ENCODE measurements around the gene TNFSF11. TPM values are rescaled to one million over a fixed set of nuclear protein-coding genes. Genes with fewer than 3 reads are reported as not detected.
A peak's percentile ranks its signal among the peaks of the same experiment; 100 is the strongest.

Gene TNFSF11
- total and polyA plus RNA-seq, 8 donors = 0.13 to 0.55 TPM; not detected in 6

DNA sequence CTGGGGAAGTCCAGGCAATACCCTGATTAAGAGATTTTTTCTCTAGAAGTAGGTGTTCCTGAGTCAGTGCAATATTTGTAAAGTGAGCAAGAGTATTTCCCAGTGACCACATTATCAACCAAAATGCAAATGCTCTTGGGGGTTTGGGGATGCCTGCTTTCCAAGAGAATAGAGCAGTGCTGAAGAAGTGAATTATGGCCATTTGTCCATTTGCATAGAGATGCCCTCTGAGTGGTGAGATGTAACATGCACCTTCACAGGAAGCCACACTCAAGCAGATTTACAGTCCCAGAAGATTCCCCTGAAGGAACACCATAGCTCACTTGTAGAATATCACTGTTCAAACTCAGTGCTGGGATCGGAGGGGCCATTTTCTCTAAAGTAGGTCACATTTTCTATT is 71.8 kb downstream of the TNFSF11 start:
- Histone ChIP-seq H3K36me3 (no peaks in the 10 kb centered on the region), H3K27me3 (no peaks in the 10 kb centered on the region), H3K9me3 (peaks cover 0 to 9% (median 0%) of the 10 kb centered on the region in 4 donors), H3K4me1 (peaks cover 0 to 3% (median 0%) of the 10 kb centered on the region in 4 donors), H3K27ac (no peak overlapping the region), H3K4me3 (no peak overlapping the region)
- 86 to 100% (median 92%) methylated on average over 1 of the region's 1 CpG for WGBS, 5 donors
- TF ChIP-seq POLR2A (IDR thresholded peaks at IDR 0.05) = no peak
- TF ChIP-seq, protein P1, sequence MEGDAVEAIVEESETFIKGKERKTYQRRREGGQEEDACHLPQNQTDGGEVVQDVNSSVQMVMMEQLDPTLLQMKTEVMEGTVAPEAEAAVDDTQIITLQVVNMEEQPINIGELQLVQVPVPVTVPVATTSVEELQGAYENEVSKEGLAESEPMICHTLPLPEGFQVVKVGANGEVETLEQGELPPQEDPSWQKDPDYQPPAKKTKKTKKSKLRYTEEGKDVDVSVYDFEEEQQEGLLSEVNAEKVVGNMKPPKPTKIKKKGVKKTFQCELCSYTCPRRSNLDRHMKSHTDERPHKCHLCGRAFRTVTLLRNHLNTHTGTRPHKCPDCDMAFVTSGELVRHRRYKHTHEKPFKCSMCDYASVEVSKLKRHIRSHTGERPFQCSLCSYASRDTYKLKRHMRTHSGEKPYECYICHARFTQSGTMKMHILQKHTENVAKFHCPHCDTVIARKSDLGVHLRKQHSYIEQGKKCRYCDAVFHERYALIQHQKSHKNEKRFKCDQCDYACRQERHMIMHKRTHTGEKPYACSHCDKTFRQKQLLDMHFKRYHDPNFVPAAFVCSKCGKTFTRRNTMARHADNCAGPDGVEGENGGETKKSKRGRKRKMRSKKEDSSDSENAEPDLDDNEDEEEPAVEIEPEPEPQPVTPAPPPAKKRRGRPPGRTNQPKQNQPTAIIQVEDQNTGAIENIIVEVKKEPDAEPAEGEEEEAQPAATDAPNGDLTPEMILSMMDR (IDR thresholded peaks at IDR 0.05) = no peak
- intact Hi-C loops (cut with DNase I; ENCODE audit: low total_unique reads) = no loop called here
- DNase-seq = no peak

DNA sequence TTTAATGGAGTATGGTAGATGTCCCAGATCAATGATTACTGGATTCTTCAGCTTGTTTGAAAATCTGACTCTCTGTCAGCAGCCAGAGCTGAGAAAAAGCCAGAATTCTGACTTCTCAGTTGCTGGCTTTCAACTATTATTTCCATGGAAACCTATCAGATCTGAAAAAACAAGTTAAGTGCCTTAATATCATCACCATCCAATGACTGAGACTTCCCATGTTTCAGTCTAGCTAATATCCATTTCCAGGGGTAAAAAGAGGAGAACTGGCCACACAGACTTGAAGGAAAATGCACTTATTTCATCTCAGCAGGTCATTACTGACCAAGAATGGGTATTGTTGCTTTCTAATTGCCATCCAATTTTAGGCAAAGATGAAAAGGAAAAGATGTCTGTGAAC is 75.2 kb downstream of the TNFSF11 start:
- Histone ChIP-seq H3K36me3 (no peaks in the 10 kb centered on the region), H3K27ac (no peak overlapping the region), H3K4me3 (no peak overlapping the region), H3K27me3 (peaks cover 0 to 7% (median 0%) of the 10 kb centered on the region in 3 donors), H3K9me3 (no peaks in the 10 kb centered on the region), H3K4me1 (peaks cover 0 to 3% (median 0%) of the 10 kb centered on the region in 4 donors)
- peak in 1 of 2 donors; percentile 30 for DNase-seq
- TF ChIP-seq, protein P1 (IDR thresholded peaks at IDR 0.05) = no peak
- TF ChIP-seq POLR2A (IDR thresholded peaks at IDR 0.05) (no peak), EP300 (IDR thresholded peaks at IDR 0.05) (no peak), POLR2AphosphoS5 (IDR thresholded peaks at IDR 0.05) (no peak)
- intact Hi-C loops (cut with DNase I; ENCODE audit: low total_unique reads) = no loop called here

GRCh38 chr13:42649831-42650230 is 75.9 kb downstream of the TNFSF11 start:
- peak in 1 of 2 donors; percentile 59 for DNase-seq
- 86 to 89% (median 89%) methylated on average over 1 of the region's 1 CpG for WGBS, 5 donors
- Histone ChIP-seq H3K36me3 (no peaks in the 10 kb centered on the region), H3K27me3 (peaks cover 0 to 7% (median 0%) of the 10 kb centered on the region in 3 donors), H3K4me3 (no peak overlapping the region), H3K27ac (no peak overlapping the region), H3K9me3 (no peaks in the 10 kb centered on the region), H3K4me1 (peaks cover 0 to 3% (median 0%) of the 10 kb centered on the region in 4 donors)
- TF ChIP-seq POLR2AphosphoS5 (IDR thresholded peaks at IDR 0.05) (no peak), EP300 (IDR thresholded peaks at IDR 0.05) (no peak), POLR2A (IDR thresholded peaks at IDR 0.05) (no peak)
- TF ChIP-seq, protein P1 (IDR thresholded peaks at IDR 0.05) = no peak
- intact Hi-C loops (cut with DNase I; ENCODE audit: low total_unique reads) = no loop called here

GRCh38 chr13:42650506-42650905 is 76.6 kb downstream of the TNFSF11 start:
- H3K9me3 ChIP-seq = no peaks in the 10 kb centered on the region
- peaks cover 0 to 3% (median 0%) of the 10 kb centered on the region in 4 donors for H3K4me1 ChIP-seq
- peaks cover 0 to 14% (median 0%) of the 10 kb centered on the region in 3 donors for H3K27me3 ChIP-seq
- H3K36me3 ChIP-seq = no peaks in the 10 kb centered on the region
- peak in 1 of 2 donors; percentile 16 for DNase-seq
- TF ChIP-seq POLR2A (IDR thresholded peaks at IDR 0.05) = no peak
- TF ChIP-seq POLR2AphosphoS5 (IDR thresholded peaks at IDR 0.05) = no peak
- TF ChIP-seq, protein P1 (IDR thresholded peaks at IDR 0.05) = no peak
- no peak for TF ChIP-seq EP300 (IDR thresholded peaks at IDR 0.05)
- WGBS, 5 donors = 45 to 76% (median 69%) methylated on average over 3 of the region's 3 CpGs
- intact Hi-C loops (cut with DNase I; ENCODE audit: low total_unique reads) = no loop called here
- no peak overlapping the region for H3K27ac ChIP-seq
- H3K4me3 ChIP-seq = no peak overlapping the region
